WI38 (cell line): Measurements from ENCODE around the gene FOXN3.

Experiments used
- H3K4me3 ChIP-seq: 2 replicates; pipeline ENCODE4 v1.5.1; 2011; ENCODE audit warnings: low read depth, mild to moderate bottlenecking, control low read depth, low read length
- TF ChIP-seq, protein P1 (sequence below): IDR thresholded peaks from 2 replicates; pipeline ENCODE4 v1.5.1; 2012; ENCODE audit warnings: low read depth, mild to moderate bottlenecking, control low read depth, low read length

Gene FOXN3

DNA sequence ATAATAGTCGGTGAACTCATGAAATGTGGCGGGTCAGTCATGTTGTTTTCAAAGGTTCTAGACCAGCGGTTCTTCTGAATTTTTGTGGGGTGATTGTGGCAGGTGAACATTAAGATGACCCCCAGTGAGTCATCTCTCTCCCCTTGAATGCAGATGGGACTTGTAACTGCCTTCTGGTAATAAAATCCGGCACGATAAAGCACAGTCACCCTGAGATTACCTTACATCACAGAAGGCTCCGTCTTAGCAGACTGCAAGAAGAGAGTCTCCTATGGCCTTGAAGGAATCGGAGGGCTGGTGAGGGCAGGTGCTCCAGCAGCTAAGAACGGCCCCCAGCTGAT, 189.6 kb downstream of the FOXN3 start:
- TF ChIP-seq, protein P1, sequence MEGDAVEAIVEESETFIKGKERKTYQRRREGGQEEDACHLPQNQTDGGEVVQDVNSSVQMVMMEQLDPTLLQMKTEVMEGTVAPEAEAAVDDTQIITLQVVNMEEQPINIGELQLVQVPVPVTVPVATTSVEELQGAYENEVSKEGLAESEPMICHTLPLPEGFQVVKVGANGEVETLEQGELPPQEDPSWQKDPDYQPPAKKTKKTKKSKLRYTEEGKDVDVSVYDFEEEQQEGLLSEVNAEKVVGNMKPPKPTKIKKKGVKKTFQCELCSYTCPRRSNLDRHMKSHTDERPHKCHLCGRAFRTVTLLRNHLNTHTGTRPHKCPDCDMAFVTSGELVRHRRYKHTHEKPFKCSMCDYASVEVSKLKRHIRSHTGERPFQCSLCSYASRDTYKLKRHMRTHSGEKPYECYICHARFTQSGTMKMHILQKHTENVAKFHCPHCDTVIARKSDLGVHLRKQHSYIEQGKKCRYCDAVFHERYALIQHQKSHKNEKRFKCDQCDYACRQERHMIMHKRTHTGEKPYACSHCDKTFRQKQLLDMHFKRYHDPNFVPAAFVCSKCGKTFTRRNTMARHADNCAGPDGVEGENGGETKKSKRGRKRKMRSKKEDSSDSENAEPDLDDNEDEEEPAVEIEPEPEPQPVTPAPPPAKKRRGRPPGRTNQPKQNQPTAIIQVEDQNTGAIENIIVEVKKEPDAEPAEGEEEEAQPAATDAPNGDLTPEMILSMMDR: no peak
- H3K4me3 ChIP-seq: no peak overlapping the region

DNA sequence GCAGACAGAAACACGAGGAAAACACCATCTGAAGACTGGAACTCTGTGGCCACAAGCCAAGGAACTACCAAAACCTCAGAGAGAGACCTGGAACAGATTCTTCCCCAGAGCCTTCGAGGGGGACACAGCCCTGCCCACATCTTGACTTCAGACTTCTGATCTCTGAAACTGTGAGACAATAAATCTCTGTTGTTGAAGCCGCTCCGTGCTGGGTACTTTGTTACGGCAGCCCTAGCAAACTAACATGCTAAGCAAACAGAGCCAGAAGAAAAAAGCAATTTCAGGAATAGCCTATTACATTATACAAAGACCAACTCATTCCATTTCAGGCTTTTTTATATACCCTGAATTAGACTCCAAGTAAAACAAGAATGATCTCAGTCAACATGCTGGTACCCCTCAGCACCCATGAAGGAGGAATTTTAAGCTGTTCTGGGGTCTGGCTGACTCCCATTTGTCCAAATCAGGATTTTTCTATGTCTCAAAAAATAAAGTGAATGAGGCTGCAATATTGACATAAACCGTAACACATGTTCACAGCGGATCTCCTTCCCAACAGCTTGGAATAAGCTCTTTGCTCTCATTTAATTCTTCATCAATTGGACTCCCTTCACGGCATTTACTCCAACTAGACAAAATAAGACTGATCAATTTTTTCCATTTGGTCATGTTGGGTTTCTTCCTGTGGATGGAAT, 190.1 kb downstream of the FOXN3 start:
- TF ChIP-seq, protein P1: no peak
- no peak overlapping the region for H3K4me3 ChIP-seq

DNA sequence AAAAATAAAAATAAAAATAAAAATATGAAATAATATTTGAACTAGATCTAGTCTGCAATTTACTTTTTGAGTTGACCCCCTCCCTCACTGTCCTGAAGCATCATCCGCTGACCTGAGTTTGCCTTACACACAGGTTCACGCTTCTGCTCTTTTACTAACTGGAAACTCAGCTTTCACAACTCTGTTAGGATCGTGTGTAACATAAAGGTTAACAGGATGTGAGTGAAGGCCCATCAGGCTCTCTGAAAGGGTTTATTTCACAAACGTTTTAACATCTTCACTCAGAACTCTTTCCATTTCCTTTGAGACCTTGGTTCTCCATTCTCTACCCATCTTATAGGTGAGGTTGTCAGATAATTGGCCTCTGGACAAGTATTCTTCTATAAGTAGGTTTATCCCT, 191.4 kb downstream of the FOXN3 start:
- no peak overlapping the region for H3K4me3 ChIP-seq
- TF ChIP-seq, protein P1: no peak

DNA sequence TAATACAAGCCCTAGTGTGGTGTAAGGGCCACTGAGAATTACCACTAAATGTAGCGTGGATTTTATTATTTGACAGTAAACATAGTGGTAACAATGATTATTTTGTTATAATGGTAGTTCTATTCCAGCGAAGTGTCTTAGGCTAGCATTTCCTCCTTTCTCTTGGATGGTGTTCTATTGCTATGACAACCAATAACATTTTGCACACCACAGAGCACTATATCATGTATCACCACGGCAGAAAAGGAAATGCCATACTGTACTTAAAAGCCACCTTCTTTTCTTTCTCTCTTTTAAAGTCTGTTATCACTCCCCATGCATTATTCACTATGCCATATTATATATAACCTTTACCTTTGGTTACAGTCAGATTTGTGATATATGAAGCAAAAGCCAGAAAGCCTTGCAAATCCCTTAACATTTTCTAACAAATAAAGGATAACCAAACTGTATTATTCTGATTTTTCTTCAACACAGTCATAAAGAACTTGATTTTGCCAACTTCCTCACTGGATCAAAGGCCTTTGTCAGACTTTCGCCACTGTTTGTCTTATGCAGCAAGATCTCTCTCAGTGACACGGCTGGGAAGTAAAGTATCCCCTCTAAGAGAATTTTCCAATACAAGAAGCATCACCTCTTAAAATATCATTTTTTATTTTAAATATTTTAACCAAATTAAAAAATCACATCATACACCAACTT, 195.8 kb downstream of the FOXN3 start:
- H3K4me3 ChIP-seq: no peak overlapping the region
- TF ChIP-seq, protein P1: no peak

DNA sequence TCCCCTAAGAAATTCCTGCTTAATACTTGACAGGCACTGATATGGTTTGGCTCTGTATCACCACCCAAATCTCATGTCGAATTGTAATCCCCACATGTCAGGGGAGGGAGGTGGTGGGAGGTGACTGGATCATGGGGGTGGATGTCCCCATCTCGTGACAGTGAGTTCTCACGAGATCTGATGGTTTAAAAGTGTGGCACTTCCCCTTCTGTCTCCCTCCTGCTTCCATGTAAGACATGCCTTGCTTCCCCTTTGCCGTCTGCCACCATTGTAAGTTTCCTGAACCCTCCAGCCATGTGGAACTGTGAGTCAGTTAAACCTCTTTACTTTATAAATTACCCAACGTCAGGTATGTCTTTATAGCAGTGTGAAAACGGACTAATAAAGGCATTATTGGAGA, 198.0 kb downstream of the FOXN3 start:
- no peak overlapping the region for H3K4me3 ChIP-seq
- TF ChIP-seq, protein P1: no peak

DNA sequence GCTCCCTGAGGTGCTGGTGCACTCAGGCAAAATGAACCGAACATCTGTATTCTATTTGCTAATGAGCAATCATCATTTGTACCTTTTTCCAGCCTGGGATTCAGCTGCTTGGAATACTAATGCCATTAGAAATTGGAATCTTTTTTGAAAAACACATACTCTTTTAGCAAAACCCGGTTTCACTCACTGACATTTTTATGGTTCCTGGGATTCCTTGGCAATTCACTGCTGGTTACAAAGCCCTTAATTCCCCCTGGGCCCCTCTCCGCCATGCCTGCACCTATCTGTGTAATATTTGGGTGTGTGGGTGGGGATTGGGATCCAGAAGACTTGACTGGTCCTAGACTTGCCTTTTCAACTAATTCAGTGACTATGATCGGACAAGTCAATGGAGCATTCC, 199.1 kb downstream of the FOXN3 start:
- TF ChIP-seq, protein P1: no peak
- H3K4me3 ChIP-seq: no peak overlapping the region

DNA sequence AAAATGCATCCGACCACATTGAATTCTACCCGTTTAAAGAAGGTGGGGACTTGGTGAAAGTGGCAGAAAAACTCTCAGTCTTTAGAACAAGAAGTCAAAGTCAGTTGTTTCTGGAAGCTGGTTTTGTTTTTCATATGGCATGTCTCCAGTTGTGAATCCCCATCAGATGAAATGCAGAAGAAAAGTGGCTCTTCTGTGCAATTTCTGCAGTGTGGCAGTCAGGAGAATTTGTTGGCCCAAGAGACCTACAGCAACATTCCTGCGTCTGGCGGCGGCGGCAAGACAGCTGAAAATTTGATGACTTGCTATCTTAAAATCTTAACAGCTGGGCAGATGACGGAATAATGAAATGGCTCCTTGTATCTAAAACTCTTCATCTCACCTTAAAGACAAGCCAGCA, 201.5 kb downstream of the FOXN3 start:
- H3K4me3 ChIP-seq: no peak overlapping the region
- TF ChIP-seq, protein P1: no peak
